ENCODE results near the gene SMAD6.

GRCh38 chr15:66709884-66710283 lies 7.8 kb downstream of the SMAD6 start:
- TF ChIP-seq CTCF (conservative IDR thresholded peaks at IDR 0.05; ENCODE audit: low read depth, low read length) (no peak), POLR2A (IDR thresholded peaks at IDR 0.05; ENCODE audit: low read depth, low read length) (no peak), ELK1 (IDR thresholded peaks at IDR 0.05; ENCODE audit: borderline replicate concordance, low read depth, low read length) (no peak)

Data from IMR-90 (cell line).